Mesendoderm (in vitro differentiated cells): Measurements from ENCODE around the gene NRBP1. TPM values are rescaled to one million over a fixed set of nuclear protein-coding genes. Genes with fewer than 3 reads are reported as not detected.

Source experiments
- DNase-seq: peaks from one replicate; pipeline ENCODE4 v3.0.0; 2013
- H2AK5ac ChIP-seq: 2 replicates; pipeline ENCODE4 v1.6.1; 2013; ENCODE audit warnings: low read length, inconsistent platforms
- H2BK120ac ChIP-seq: 2 replicates; pipeline ENCODE4 v1.6.1; 2013; ENCODE audit warnings: low read depth, mild to moderate bottlenecking, low read length, moderate library complexity, mixed read lengths
- H2BK15ac ChIP-seq: replicated peaks from 2 replicates; pipeline ENCODE4 v1.6.1; 2013; ENCODE audit warnings: low read depth, mild to moderate bottlenecking, moderate library complexity
- H2BK5ac ChIP-seq: 2 replicates; pipeline ENCODE4 v1.6.1; 2013; ENCODE audit warnings: low read length, inconsistent platforms
- H3K18ac ChIP-seq: 2 replicates; pipeline ENCODE4 v1.6.1; 2013; ENCODE audit warnings: mild to moderate bottlenecking, low read length, mixed read lengths
- H3K23ac ChIP-seq: one replicate; pipeline ENCODE4 v1.6.1; 2013; ENCODE audit warnings: low read length
- H3K27ac ChIP-seq: 2 replicates; pipeline ENCODE4 v1.5.1; 2013; ENCODE audit warnings: low read depth, mild to moderate bottlenecking, inconsistent platforms, low read length, moderate library complexity
- H3K27me3 ChIP-seq: 2 replicates; pipeline ENCODE4 v1.6.1; 2013; ENCODE audit warnings: low read length, control low read depth, mild to moderate bottlenecking, inconsistent platforms; ENCODE audit not compliant: insufficient read depth, poor library complexity
- H3K36me3 ChIP-seq: 2 replicates; pipeline ENCODE4 v1.6.1; 2013; ENCODE audit warnings: low read length, inconsistent platforms; ENCODE audit not compliant: control insufficient read depth, insufficient read depth
- H3K4ac ChIP-seq: one replicate; pipeline ENCODE4 v1.6.1; 2013; ENCODE audit warnings: low read depth, mild to moderate bottlenecking, low read length, moderate library complexity
- H3K4me1 ChIP-seq: 2 replicates; pipeline ENCODE4 v1.6.1; 2013; ENCODE audit warnings: low read depth, low read length, inconsistent platforms; ENCODE audit not compliant: control insufficient read depth
- H3K4me2 ChIP-seq: 2 replicates; pipeline ENCODE4 v1.6.1; 2013; ENCODE audit warnings: low read length
- H3K4me3 ChIP-seq: 2 replicates; pipeline ENCODE4 v1.5.1; 2013; ENCODE audit warnings: mild to moderate bottlenecking, low read length
- H3K56ac ChIP-seq: one replicate; pipeline ENCODE4 v1.6.1; 2013; ENCODE audit warnings: low read length
- H3K79me1 ChIP-seq: 2 replicates; pipeline ENCODE4 v1.6.1; 2013; ENCODE audit warnings: low read length, inconsistent platforms
- H3K79me2 ChIP-seq: 2 replicates; pipeline ENCODE4 v1.6.1; 2013; ENCODE audit warnings: mild to moderate bottlenecking, low read length; ENCODE audit not compliant: control insufficient read depth, insufficient read depth
- H3K9ac ChIP-seq: 2 replicates; pipeline ENCODE4 v1.6.1; 2013; ENCODE audit warnings: low read length, inconsistent platforms
- H4K5ac ChIP-seq: one replicate; pipeline ENCODE4 v1.6.1; 2013; ENCODE audit warnings: low read length
- H4K8ac ChIP-seq: one replicate; pipeline ENCODE4 v1.6.1; 2013; ENCODE audit warnings: low read depth, mild to moderate bottlenecking, control low read depth, low read length, moderate library complexity
- WGBS: extraction: QIAGEN DNeasy Blood & Tissue Kit; methylation state at CpG from one replicate; pipeline ENCODE4 v1.1.7; 2013; ENCODE audit warnings: low lambda C conversion rate, missing lambda C conversion rate; ENCODE audit not compliant: insufficient coverage; ENCODE audit errors: extremely low coverage; 5-methylcytosine and 5-hydroxymethylcytosine counted together
- small RNA-seq: library from polyadenylated mRNA; stranded (forward); fragments of <200 nt; extraction: miRNeasy Mini kit (QIAGEN cat#:217004); gene quantifications from one replicate; pipeline ENCODE3, GENCODE V24; 2013; ENCODE audit not compliant: insufficient read depth

The NRBP1 gene

DNA sequence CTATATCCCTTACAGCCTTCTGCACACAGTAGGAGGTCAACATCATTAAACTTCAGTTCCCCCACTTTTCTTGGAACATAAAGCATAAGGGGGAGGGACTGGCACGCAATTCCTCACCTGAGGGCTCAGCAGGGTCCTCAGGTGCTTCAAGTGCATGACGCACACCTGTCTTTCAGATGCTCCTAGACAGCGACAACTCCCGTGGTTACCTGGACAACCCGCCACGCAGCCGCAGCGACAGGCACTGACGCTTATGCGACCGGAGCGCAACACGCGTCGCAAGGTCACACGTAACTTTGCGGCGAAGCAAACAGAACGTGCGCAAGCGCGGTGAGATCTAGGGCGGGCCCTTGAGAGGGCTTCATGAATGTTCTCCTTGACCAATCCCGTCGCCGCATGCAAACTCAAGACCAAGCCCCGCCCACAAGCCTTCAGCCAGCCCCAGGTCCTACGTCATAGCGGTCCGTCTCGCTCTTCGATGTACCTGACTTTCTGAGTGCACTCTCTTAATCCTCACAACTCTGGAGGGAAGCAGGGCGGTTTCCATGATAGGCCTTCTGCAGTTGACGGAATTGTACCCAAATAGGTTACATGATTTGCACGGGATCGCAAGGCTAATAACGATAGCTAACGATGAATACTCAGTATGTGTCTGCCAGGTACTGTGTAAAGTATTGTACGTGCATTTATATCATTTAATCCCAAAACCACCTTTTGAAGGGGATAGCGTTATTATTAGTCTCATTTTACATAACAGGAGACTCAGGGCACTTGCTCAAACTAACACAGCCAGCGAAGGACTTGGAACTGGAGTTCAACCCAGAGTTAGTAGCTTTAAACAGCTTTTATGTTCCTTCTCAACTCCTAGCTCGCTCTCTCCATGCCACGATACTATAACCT is 61.3 kb downstream of the NRBP1 start, which contains the start of gene IFT172:
TSS of gene IFT172 (minus strand) at position 246 of the 900 bp plus-strand sequence. CDS start at position 156, 90 bp downstream.
- Histone ChIP-seq H2BK120ac (no peak within 1 kb of the TSS), H3K27ac (no peak within 1 kb of the TSS), H2AK5ac (no peak within 1 kb of the TSS), H3K79me1 (peaks cover 2% of the 10 kb centered on the region), H4K5ac (no peak within 1 kb of the TSS), H3K36me3 (no peaks in the 10 kb centered on the region), H3K4me3 (peak within 1 kb of the TSS; percentile 95), H2BK5ac (no peak within 1 kb of the TSS), H3K79me2 (no peaks in the 10 kb centered on the region), H3K27me3 (no peaks in the 10 kb centered on the region), H2BK15ac (no peak within 1 kb of the TSS), H3K9ac (peak within 1 kb of the TSS; percentile 76), H3K4me1 (no peaks in the 10 kb centered on the region), H3K23ac (no peak within 1 kb of the TSS), H3K56ac (peak within 1 kb of the TSS; percentile 86), H3K4ac (no peak within 1 kb of the TSS), H3K18ac (no peak within 1 kb of the TSS), H3K4me2 (peak within 1 kb of the TSS; percentile 100), H4K8ac (no peak within 1 kb of the TSS)
- WGBS: no CpG with 5 or more reads among the region's 43 CpGs
- DNase-seq: peak; percentile 100

Small RNAs within 50 kb of the gene (small RNA-seq; reads per million reads assigned to genes)
- not detected for gene RNU6-986P
